ENCODE data around the gene ZDHHC11.
A peak's percentile ranks its signal among the peaks of the same experiment; 100 is the strongest.
"Not testable (repeated sequence)": the region's sequence is repeated elsewhere in the genome, so short reads cannot be mapped to it uniquely, and the experiment has no call there.

Gene ZDHHC11

GRCh38 chr5:788703-789102 lies 62.1 kb downstream of the ZDHHC11 start:
- H3K27ac Mint-ChIP-seq; H3K4me3 Mint-ChIP-seq; H3K4me1 Mint-ChIP-seq; ATAC-seq; DNase-seq (ENCODE audit: low spot score in 2 of 2); H3K36me3 Mint-ChIP-seq: not testable (repeated sequence)
- peaks cover 23% of the 10 kb centered on the region for H3K9me3 Mint-ChIP-seq

- H3K4me1 Mint-ChIP-seq = peaks cover 12% of the 10 kb centered on the region
- not testable (repeated sequence) for ATAC-seq; H3K36me3 Mint-ChIP-seq; DNase-seq (ENCODE audit: low spot score in 2 of 2); H3K27ac Mint-ChIP-seq; H3K4me3 Mint-ChIP-seq
- H3K9me3 Mint-ChIP-seq = peaks cover 18% of the 10 kb centered on the region
Measured at GRCh38 chr5:787857-788233, 62.9 kb downstream of the ZDHHC11 start.

DNA sequence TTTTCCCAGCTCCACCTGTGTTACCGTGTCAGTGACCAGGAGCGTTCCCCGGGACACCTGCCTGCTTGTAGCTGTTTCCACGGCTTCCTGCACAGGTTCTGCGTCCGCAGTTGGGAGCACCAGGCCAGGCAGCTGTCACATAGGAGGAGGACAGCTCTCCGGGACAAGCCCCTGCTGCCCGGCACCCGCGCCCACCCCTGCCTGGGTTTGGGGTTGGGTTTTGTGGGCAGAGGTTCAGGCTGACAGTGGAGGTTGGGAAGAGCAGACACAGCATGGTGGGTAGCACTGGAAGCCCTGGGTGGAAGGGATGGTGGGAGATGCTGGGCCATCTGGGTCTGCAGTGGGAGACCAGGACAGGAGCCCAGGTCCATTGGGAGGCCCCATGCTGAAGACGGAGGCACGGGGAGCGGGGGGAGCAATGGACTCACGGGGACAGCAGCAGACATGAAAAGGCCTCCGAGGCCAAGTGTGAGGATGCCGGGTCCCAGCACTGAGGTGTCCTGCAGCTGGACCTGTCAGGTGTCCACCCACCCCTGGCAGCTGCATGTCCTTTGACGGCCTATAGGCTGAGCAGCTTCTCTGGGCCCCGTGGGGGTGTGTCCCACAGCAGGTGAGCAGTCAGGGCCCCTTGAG lies 63.4 kb downstream of the ZDHHC11 start:
- peak in 1 of 2 donors; percentile 47 for DNase-seq (ENCODE audit: low spot score in 2 of 2)
- ATAC-seq, H3K4me3 Mint-ChIP-seq, H3K36me3 Mint-ChIP-seq, H3K27ac Mint-ChIP-seq: not testable (repeated sequence)
- H3K9me3 Mint-ChIP-seq = peaks cover 18% of the 10 kb centered on the region
- H3K4me1 Mint-ChIP-seq = peaks cover 12% of the 10 kb centered on the region

- not testable (repeated sequence) for H3K36me3 Mint-ChIP-seq, H3K9me3 Mint-ChIP-seq, H3K27ac Mint-ChIP-seq, H3K4me1 Mint-ChIP-seq
- peak; percentile 22 for ATAC-seq
- DNase-seq (ENCODE audit: low spot score in 2 of 2) = peak in 1 of 2 donors; percentile 62
- H3K4me3 Mint-ChIP-seq = peak overlapping the region; percentile 68
Measured at GRCh38 chr5:785181-785705, 65.5 kb downstream of the ZDHHC11 start.

DNA sequence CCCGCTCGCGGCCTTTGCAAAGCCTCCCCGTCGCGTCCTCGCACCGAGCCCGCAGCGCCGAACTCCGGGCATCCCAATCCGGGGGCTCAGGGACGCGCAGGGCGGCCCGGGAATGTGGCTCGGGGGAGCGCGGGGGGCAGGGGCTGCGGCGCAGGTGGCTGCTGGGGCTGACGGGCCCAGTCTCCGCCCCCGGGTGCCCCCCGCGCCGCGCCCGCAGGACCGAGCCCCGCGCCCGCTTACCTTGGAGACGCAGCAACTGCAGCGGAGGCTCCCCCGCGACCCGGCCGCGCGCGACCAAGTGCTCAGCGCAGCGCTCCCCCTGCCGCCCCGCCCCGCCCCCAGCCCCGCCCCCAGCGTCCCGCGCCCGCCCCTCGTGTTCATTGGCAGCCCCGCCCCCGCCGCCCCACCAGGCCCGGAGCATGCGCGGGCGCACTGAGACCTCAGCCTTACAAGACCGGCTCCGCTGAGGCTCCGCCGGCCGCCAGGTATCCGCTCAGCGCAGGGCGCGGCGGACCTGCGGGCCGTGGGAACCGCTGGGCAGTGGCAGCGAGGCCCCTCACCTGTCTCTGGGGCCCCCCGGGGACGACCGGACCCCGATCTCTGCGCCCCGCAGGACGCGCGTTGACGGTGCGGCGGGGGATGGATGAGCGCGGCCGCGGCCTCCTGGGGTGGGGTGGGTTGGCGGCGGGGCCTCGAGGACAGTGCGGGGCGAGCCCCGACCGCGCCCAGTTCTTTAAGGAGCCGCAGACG lies 66.2 kb downstream of the ZDHHC11 start, which contains the start of gene ZDHHC11B:
TSS of gene ZDHHC11B (minus strand) at position 302 of the 750 bp plus-strand sequence. CDS start 17,810 bp downstream, outside the sequence.
- DNase-seq (ENCODE audit: low spot score in 2 of 2) (peak; percentile 79 to 91), ATAC-seq (peak; percentile 83)
- not testable (repeated sequence) for H3K4me1 Mint-ChIP-seq, H3K9me3 Mint-ChIP-seq, H3K36me3 Mint-ChIP-seq, H3K27ac Mint-ChIP-seq
- peak within 1 kb of the TSS; percentile 68 for H3K4me3 Mint-ChIP-seq

DNA sequence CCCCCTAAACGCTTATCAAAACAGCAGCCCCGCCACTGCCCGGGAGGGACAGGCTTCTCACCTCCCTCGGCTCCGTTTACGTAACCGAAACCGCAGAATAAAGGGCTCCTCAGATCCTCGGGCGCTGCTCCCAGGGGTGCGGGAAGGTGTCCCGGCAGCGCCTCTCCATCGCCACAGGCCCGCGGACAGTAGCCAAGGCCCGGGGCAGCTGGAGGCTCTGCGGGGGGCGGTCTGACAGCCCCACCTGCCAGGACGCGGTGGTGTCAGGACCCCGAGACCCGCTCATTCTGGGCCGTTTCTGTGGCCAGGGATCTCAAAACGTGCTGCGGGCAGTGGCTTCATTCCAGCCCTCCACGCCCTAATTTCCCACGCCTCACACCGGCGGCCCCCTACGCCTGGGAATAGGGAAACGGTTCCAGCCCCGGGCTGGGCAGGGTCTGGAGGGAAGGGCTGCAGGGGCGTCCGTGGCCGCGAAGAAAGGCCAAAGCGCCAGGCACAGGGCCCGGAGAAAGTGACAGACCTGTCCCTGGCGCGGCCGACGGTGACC lies 66.8 kb downstream of the ZDHHC11 start:
- H3K9me3 Mint-ChIP-seq, ATAC-seq, H3K27ac Mint-ChIP-seq, H3K36me3 Mint-ChIP-seq, H3K4me1 Mint-ChIP-seq: not testable (repeated sequence)
- peak overlapping the region; percentile 68 for H3K4me3 Mint-ChIP-seq
- DNase-seq (ENCODE audit: low spot score in 2 of 2) = peak in 1 of 2 donors; percentile 73

DNA sequence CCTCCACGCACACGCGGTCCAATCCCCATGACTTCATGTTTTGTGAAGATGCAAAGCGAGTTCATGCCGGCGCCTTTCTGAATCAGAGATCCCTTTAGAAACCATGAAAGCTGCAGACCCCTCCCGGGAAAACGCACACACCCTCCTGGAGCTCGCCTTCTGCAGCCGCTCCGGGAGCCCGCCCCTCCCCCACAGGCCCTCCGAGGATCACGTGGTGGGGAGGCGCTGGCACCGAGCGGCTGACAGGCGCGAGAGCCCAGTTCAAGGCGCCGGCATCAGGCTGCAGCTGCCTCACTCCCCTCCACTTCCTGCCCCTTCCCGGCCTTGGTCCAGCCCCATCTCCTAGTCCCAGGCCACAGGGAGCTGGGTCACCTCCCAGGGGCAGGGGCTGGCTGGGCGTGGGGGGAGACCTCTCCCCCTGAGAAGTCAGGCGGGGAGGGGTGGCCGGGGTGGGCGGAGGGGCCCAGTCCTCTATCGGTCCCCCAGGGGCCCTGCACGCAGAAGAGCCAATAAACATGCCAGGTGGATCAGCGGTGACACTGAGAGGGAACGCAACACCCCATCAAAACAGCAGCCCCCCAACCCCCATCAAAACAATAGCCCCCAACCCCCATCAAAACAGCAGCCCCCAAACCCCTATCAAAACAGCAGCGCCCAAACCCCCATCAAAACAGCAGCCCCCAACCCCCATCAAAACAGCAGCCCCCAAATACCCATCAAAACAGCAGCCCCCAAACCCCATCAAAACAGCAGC lies 67.6 kb downstream of the ZDHHC11 start:
- DNase-seq (ENCODE audit: low spot score in 2 of 2) = peak in 1 of 2 donors; percentile 57
- peak; percentile 39 for ATAC-seq
- H3K9me3 Mint-ChIP-seq, H3K27ac Mint-ChIP-seq, H3K4me1 Mint-ChIP-seq, H3K36me3 Mint-ChIP-seq: not testable (repeated sequence)
- peak overlapping the region; percentile 68 for H3K4me3 Mint-ChIP-seq

- not testable (repeated sequence) for H3K27ac Mint-ChIP-seq; ATAC-seq; H3K9me3 Mint-ChIP-seq; H3K4me3 Mint-ChIP-seq; DNase-seq (ENCODE audit: low spot score in 2 of 2); H3K4me1 Mint-ChIP-seq; H3K36me3 Mint-ChIP-seq
Measured at GRCh38 chr5:782356-782755, 68.4 kb downstream of the ZDHHC11 start.

DNA sequence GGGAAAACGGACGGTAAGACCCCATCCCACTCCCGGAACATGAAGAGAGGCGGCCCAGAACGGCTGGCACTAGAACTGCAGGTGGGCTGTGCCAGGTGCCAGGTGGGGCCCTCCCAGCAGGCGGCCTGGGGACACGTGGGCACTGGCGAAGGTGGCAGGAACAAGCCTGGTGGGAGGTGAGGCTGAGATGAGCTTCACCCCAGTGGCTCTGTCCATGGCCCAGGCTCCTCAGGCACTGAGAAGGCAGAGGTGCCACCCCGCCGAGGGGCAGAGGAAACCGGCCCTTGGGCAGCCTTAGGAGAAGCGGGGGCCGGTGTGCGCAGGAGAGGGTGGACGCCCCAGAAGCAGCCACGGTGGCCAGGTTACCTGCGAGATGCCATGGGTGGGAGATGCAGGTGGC lies 70.2 kb downstream of the ZDHHC11 start:
- not testable (repeated sequence) for ATAC-seq; DNase-seq (ENCODE audit: low spot score in 2 of 2); H3K9me3 Mint-ChIP-seq; H3K27ac Mint-ChIP-seq; H3K4me1 Mint-ChIP-seq; H3K36me3 Mint-ChIP-seq; H3K4me3 Mint-ChIP-seq

GRCh38 chr5:778967-779366 lies 71.8 kb downstream of the ZDHHC11 start:
- not testable (repeated sequence) for H3K4me1 Mint-ChIP-seq, H3K4me3 Mint-ChIP-seq

GRCh38 chr5:778421-778820 lies 72.4 kb downstream of the ZDHHC11 start:
- H3K4me1 Mint-ChIP-seq; DNase-seq (ENCODE audit: low spot score in 2 of 2); H3K4me3 Mint-ChIP-seq; H3K27ac Mint-ChIP-seq; H3K36me3 Mint-ChIP-seq; H3K9me3 Mint-ChIP-seq; ATAC-seq: not testable (repeated sequence)

More at GRCh38 chr5:778967-779366, 71.8 kb downstream of the ZDHHC11 start:
- not testable (repeated sequence) for H3K27ac Mint-ChIP-seq; DNase-seq (ENCODE audit: low spot score in 2 of 2); H3K36me3 Mint-ChIP-seq; H3K9me3 Mint-ChIP-seq; ATAC-seq

DNA sequence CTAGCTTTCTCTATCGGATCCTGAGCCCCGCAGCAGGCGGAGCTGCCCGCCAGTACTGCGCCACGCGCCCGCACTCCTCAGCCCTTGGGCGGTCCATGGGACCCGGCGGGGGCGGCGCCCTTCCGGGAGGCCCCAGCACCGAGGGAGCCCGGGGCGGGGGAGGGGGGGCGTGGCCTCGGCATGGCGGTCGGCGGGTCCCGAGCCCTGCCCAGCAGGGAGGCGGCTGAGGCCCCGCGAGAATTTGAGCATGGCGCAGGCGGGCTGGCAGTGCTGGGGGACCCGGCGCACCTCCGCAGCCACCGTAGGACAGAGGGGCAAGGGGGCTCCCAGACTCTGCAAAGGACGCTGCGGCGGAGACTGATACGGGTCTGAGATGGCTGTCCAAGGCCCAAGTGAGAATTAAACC lies 73.0 kb downstream of the ZDHHC11 start:
- ATAC-seq (no peak), DNase-seq (ENCODE audit: low spot score in 2 of 2) (no peak)
- no peaks in the 10 kb centered on the region for H3K4me1 Mint-ChIP-seq
- no peaks in the 10 kb centered on the region for H3K9me3 Mint-ChIP-seq
- no peaks in the 10 kb centered on the region for H3K36me3 Mint-ChIP-seq
- no peak overlapping the region for H3K4me3 Mint-ChIP-seq
- H3K27ac Mint-ChIP-seq = no peak overlapping the region

DNA sequence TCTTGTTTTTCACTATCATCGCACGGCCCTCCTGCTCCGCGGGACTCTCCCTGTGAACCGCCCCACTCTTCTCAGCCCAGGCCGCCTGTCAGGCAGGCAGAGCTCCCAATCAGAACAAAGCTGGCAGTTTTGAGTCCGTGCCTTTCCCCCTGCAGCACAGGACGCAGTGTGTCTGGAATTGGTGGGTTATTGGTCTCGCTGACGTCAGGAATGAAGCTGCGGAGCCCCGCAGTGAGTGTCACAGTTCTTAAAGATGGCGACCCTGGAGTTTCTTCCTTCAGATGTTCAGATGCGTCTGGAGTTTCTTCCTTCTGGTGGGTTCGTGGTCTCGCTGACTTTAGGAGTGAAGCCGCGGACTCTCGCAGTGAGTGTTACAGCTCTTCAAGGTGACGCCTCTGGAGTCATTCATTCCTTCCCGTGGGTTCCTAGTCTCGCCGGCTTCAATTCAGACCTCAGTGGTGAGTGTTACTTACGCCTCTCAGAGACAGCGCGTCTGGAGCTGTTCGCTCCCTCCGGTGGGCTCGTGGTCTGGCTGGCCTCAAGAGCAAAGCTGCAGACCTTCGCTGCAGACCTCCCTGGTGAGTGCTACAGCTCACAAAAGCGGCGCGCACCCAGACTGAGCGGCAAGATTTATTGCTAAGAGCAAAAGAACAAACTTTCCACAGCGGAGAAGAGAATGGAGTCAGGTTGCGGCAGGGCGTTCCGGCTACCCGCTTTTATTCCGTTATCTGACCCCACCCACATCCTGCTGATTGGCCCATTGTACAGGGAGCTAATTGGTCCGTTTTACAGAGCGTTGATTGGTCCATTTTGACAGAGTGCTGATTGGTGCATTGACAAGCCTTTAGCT lies 73.7 kb downstream of the ZDHHC11 start:
- Mint-ChIP-seq H3K27ac (no peak overlapping the region), H3K4me3 (no peak overlapping the region), H3K9me3 (no peaks in the 10 kb centered on the region), H3K4me1 (no peaks in the 10 kb centered on the region), H3K36me3 (no peaks in the 10 kb centered on the region)
- ATAC-seq (no peak), DNase-seq (ENCODE audit: low spot score in 2 of 2) (peak in 1 of 2 donors; percentile 47)
